ENCODE data around the gene CPLX1. TPM values are rescaled to one million over a fixed set of nuclear protein-coding genes. Genes with fewer than 3 reads are reported as not detected.

CPLX1 gene
- total RNA-seq, 1 donor, result not detected

DNA sequence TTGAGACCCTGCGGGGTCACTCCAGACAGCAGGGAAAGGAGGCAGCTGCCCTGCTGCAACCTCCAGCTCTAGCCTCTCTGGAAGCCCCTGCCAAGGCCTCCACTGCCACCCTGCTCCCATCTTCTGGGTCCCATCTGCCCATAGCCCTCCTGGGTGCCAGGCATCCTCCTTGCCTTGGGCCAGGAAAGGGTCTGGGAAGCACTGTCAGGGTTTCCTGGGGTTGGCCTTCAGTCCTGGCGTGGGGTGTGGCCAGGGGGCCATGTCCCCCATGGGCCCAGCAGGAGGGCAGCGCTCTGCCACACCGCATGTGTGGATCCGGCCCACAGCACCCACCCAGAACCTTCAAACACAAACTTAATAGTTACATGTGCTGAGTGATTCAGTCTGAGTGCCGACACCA, 3.4 kb upstream of the CPLX1 start:
- H3K4me3 ChIP-seq (ENCODE audit: insufficient read depth, low read length), result no peak overlapping the region
- DNase-seq (ENCODE audit: insufficient read length, low spot score, missing footprints), result no peak
- no peak overlapping the region for H2AFZ ChIP-seq (ENCODE audit: low read length)
- no peaks in the 10 kb centered on the region for H4K20me1 ChIP-seq (ENCODE audit: insufficient read depth, low read length)
- H3K27me3 ChIP-seq (ENCODE audit: insufficient read depth, low read length), result peaks cover 38% of the 10 kb centered on the region
- no peaks in the 10 kb centered on the region for H3K4me1 ChIP-seq (ENCODE audit: insufficient read depth, low read length)
- H3K9me3 ChIP-seq (ENCODE audit: low read depth, low read length), result no peaks in the 10 kb centered on the region
- H3K79me2 ChIP-seq (ENCODE audit: insufficient read depth, low read length), result no peaks in the 10 kb centered on the region
- no peak overlapping the region for H3K27ac ChIP-seq (ENCODE audit: low read depth, low read length)
- no peak overlapping the region for H3K4me2 ChIP-seq (ENCODE audit: insufficient read depth, low read length)
- no peaks in the 10 kb centered on the region for H3K36me3 ChIP-seq (ENCODE audit: insufficient read depth, low read length)
- TF ChIP-seq, protein P1, sequence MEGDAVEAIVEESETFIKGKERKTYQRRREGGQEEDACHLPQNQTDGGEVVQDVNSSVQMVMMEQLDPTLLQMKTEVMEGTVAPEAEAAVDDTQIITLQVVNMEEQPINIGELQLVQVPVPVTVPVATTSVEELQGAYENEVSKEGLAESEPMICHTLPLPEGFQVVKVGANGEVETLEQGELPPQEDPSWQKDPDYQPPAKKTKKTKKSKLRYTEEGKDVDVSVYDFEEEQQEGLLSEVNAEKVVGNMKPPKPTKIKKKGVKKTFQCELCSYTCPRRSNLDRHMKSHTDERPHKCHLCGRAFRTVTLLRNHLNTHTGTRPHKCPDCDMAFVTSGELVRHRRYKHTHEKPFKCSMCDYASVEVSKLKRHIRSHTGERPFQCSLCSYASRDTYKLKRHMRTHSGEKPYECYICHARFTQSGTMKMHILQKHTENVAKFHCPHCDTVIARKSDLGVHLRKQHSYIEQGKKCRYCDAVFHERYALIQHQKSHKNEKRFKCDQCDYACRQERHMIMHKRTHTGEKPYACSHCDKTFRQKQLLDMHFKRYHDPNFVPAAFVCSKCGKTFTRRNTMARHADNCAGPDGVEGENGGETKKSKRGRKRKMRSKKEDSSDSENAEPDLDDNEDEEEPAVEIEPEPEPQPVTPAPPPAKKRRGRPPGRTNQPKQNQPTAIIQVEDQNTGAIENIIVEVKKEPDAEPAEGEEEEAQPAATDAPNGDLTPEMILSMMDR (IDR thresholded peaks at IDR 0.05; ENCODE audit: extremely low read depth, low read depth, low read length), result no peak

DNA sequence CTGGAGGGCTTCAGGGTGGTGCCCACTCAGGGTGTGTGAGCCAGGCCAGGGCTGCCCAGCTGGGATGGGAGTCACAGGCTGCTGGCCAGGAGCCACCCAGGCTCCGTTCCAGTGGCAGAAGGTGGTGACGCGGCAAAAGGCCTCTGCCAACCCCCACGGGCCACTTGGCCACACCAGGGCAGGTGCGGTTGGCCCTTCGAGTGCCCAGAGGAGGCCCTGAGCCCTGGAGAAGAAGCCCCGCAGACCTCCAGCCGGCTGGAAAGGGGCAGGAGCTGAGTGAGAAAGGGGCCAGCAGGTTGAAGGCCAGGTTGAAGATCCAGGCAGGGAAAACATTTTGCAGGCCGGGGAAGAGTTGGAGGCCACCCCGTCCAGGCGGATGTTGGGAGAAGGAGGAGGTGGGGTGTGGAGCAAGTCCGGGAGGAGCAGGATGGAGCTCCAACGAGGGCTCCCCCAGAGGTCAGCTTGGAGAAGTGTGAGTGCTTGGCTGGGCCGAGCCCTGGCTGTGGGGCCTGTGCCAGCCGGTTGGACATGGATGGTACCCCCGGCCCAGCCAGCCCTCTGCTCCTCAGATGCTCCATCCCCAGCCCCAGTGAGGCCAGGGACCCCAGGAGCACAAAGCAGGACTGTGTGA, 2.8 kb upstream of the CPLX1 start:
- H3K27me3 ChIP-seq (ENCODE audit: insufficient read depth, low read length), result peaks cover 44% of the 10 kb centered on the region
- TF ChIP-seq, protein P1 (IDR thresholded peaks at IDR 0.05; ENCODE audit: extremely low read depth, low read depth, low read length), result peak; percentile 17

DNA sequence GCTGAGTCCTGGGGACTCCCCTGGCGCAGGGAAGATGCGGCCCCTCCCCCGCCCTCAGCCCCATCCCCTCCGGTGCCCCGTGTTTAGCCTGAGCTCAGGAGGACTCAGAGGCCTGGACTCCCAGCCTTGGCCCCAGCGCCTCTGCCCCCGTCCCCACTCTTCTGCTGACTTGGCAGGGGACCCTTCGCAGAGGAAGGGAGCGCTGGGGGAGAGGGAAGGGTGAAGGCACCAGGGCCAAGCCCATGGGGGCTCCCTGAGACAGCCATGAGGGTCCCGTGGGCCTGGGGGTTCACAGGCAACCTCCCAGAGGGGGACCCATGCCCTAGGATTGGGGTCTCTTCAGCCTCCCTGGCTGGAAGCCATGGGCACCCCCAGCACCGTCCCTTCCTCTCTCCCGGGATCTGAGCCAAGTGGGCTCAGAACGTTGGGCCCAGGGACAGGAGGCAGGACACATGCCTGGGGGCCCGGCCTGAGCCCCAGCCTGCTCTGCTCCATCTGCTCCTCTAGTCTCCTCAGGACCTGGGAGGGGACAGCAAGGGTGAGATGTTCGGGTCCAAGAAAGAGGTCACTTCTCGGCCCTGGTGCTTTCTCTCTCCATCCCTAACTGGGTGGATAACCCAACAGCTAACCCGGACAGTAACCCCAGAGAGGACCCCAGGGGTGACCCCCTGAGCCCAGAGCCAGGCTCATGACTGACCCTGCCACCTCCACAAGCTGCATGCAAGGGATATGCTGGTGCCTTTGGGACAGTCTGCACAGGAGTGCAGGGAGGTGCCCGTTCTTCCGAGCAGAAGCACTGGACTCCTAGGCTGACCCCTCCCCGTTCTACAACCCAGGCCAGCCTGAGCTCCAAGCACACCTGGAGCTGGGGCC, 1.5 kb upstream of the CPLX1 start:
- no peak overlapping the region for H3K27ac ChIP-seq (ENCODE audit: low read depth, low read length)
- H3K4me1 ChIP-seq (ENCODE audit: insufficient read depth, low read length), result no peaks in the 10 kb centered on the region
- DNase-seq (ENCODE audit: insufficient read length, low spot score, missing footprints), result peak; percentile 93
- H3K79me2 ChIP-seq (ENCODE audit: insufficient read depth, low read length), result no peaks in the 10 kb centered on the region
- H2AFZ ChIP-seq (ENCODE audit: low read length), result no peak overlapping the region
- H3K9me3 ChIP-seq (ENCODE audit: low read depth, low read length), result no peaks in the 10 kb centered on the region
- H3K27me3 ChIP-seq (ENCODE audit: insufficient read depth, low read length), result peaks cover 46% of the 10 kb centered on the region
- H3K36me3 ChIP-seq (ENCODE audit: insufficient read depth, low read length), result no peaks in the 10 kb centered on the region
- H3K4me3 ChIP-seq (ENCODE audit: insufficient read depth, low read length), result no peak overlapping the region
- TF ChIP-seq, protein P1 (IDR thresholded peaks at IDR 0.05; ENCODE audit: extremely low read depth, low read depth, low read length), result no peak
- no peak overlapping the region for H3K4me2 ChIP-seq (ENCODE audit: insufficient read depth, low read length)
- no peaks in the 10 kb centered on the region for H4K20me1 ChIP-seq (ENCODE audit: insufficient read depth, low read length)

More for the DNA sequence above, 2.8 kb upstream of the CPLX1 start:
- no peak overlapping the region for H3K27ac ChIP-seq (ENCODE audit: low read depth, low read length)
- no peaks in the 10 kb centered on the region for H4K20me1 ChIP-seq (ENCODE audit: insufficient read depth, low read length)
- H3K4me1 ChIP-seq (ENCODE audit: insufficient read depth, low read length), result no peaks in the 10 kb centered on the region
- no peaks in the 10 kb centered on the region for H3K9me3 ChIP-seq (ENCODE audit: low read depth, low read length)
- DNase-seq (ENCODE audit: insufficient read length, low spot score, missing footprints), result peak; percentile 96
- H2AFZ ChIP-seq (ENCODE audit: low read length), result no peak overlapping the region
- H3K4me3 ChIP-seq (ENCODE audit: insufficient read depth, low read length), result no peak overlapping the region
- no peaks in the 10 kb centered on the region for H3K79me2 ChIP-seq (ENCODE audit: insufficient read depth, low read length)
- H3K4me2 ChIP-seq (ENCODE audit: insufficient read depth, low read length), result no peak overlapping the region
- no peaks in the 10 kb centered on the region for H3K36me3 ChIP-seq (ENCODE audit: insufficient read depth, low read length)

All from osteoblast (primary cell).